HepG2 (cell line): ENCODE data around the gene HSPA14. TPM values are rescaled to one million over a fixed set of nuclear protein-coding genes. Genes with fewer than 3 reads are reported as not detected.

Experiments used
- ATAC-seq: fragments of 200-7000 bp; cut with Tn5 transposase; 3 replicates; pipeline ENCODE4 v1.9.1; 2020; ENCODE audit warnings: mild to moderate bottlenecking, moderate library complexity
- BruUV-seq: library from RNA; stranded (reverse); fragments of 400-500 nt; replicated peaks from 2 replicates; lab custom pipeline; 2021; lab: Mats Ljungman, UMichigan
- CTCF ChIA-PET: fragments of 300-600 bp; formaldehyde crosslinking; extraction: SDS; loops from one replicate; lab custom pipeline; 2021; ENCODE audit warnings: low total read pairs, inconsistent platforms, low intra/inter-chr PET ratio; lab: Yijun Ruan, JAX
- POLR2A ChIA-PET: fragments of 350-600 bp; sonication (Branson Sonifier 250); formaldehyde crosslinking; loops from one replicate; lab custom pipeline; 2020; ENCODE audit warnings: antibody characterized with exemption, inconsistent platforms; lab: Yijun Ruan, JAX
- DNase-seq: peaks from one replicate; pipeline ENCODE4 v3.0.0-alpha.2; 2015; ENCODE audit warnings: low spot score
- FAIRE-seq: peaks from 3 replicates; lab custom pipeline; 2011; peaks lifted over from hg19 to GRCh38; lab: Jason Lieb, UNC
- H2AFZ ChIP-seq: one replicate; pipeline ENCODE4 v1.6.1; 2011; ENCODE audit warnings: low read length, inconsistent platforms
- H3K27ac ChIP-seq: fragments of 300-600 bp; 3 replicates; pipeline ENCODE4 v1.8.0; 2011; ENCODE audit warnings: mixed run types, mild to moderate bottlenecking, mixed read lengths, low read length, inconsistent platforms; ENCODE audit not compliant: insufficient read depth; ENCODE audit errors: extremely low read length
- H3K27me3 ChIP-seq, 2 experiments: fragments of 200-600 bp in 1 of 2; 2 replicates in 1 of 2; 3 replicates in 1 of 2; pipeline versions ENCODE4 v1.6.0 to v1.8.0; 2011; ENCODE audit warnings: low read length in 2 of 2, mild to moderate bottlenecking in 2 of 2, moderate library complexity in 2 of 2, inconsistent platforms in 1 of 2; ENCODE audit not compliant: insufficient read depth in 2 of 2, control insufficient read depth in 1 of 2
- H3K36me3 ChIP-seq, 2 experiments: fragments of 200-600 bp in 1 of 2; replicated peaks in 1 of 2; 2 replicates in 1 of 2; 3 replicates in 1 of 2; pipeline versions ENCODE4 v1.5.1 to v1.8.0; 2011; ENCODE audit warnings: low read length in 2 of 2, inconsistent platforms in 1 of 2; ENCODE audit not compliant: insufficient read depth in 2 of 2, control insufficient read depth in 1 of 2
- H3K4me1 ChIP-seq: 2 replicates; pipeline ENCODE4 v1.5.1; 2012; ENCODE audit warnings: low read length, inconsistent platforms; ENCODE audit not compliant: insufficient read depth
- H3K4me2 ChIP-seq: 2 replicates; pipeline ENCODE4 v1.6.0; 2011; ENCODE audit warnings: low read depth, low read length, inconsistent platforms
- H3K4me3 ChIP-seq, 3 experiments: fragments of 200-600 bp in 1 of 3; sonication (generic), shearing (Covaris generic) in 1 of 3; replicated peaks in 1 of 3; 2 replicates each; pipeline ENCODE4 v1.5.1; 2011 to 2016; ENCODE audit warnings: low read length in 3 of 3, inconsistent platforms in 2 of 3, low read depth in 2 of 3, mild to moderate bottlenecking in 2 of 3, control low read depth in 1 of 3, mixed read lengths in 1 of 3; ENCODE audit not compliant: insufficient read depth in 1 of 3
- H3K79me2 ChIP-seq: one replicate; pipeline ENCODE4 v1.6.1; 2011; ENCODE audit warnings: low read length, inconsistent platforms; ENCODE audit not compliant: insufficient read depth
- H3K9ac ChIP-seq: 2 replicates; pipeline ENCODE4 v1.6.0; 2011; ENCODE audit warnings: mild to moderate bottlenecking, low read depth, low read length, inconsistent platforms; ENCODE audit not compliant: insufficient read depth
- H3K9me3 ChIP-seq: 2 replicates; pipeline ENCODE4 v1.5.1; 2012; ENCODE audit warnings: mild to moderate bottlenecking, low read length
- H4K20me1 ChIP-seq: 2 replicates; pipeline ENCODE4 v1.6.0; 2011; ENCODE audit warnings: inconsistent platforms, mild to moderate bottlenecking, low read length, moderate library complexity; ENCODE audit not compliant: insufficient read depth
- ATF7 ChIP-seq, 2 experiments: fragments of 450-650 bp in 1 of 2; sonication (generic) in 1 of 2; formaldehyde crosslinking in 1 of 2; IDR thresholded peaks; 2 replicates each; pipeline versions ENCODE4 v1.4.0 to v1.6.1; 2016 to 2020; ENCODE audit warnings: antibody characterized with exemption in 1 of 2, mild to moderate bottlenecking in 1 of 2, missing genetic modification reagents in 1 of 2
- ATM ChIP-seq: fragments of 450-650 bp; IDR thresholded peaks from 2 replicates; pipeline ENCODE4 v1.7.1; 2017; ENCODE audit warnings: mild to moderate bottlenecking, borderline replicate concordance
- CAMTA2 ChIP-seq: sonication (generic); formaldehyde crosslinking; IDR thresholded peaks from 2 replicates; pipeline ENCODE4 v1.4.0; 2020; ENCODE audit warnings: mild to moderate bottlenecking, missing genetic modification reagents, borderline replicate concordance
- GABPA ChIP-seq, 2 experiments: IDR thresholded peaks; 2 replicates each; pipeline ENCODE4 v1.6.1; 2011 to 2016; ENCODE audit warnings: low read depth in 2 of 2, low read length in 1 of 2, missing biosample characterization in 1 of 2, missing genetic modification characterization in 1 of 2
- KLF6 ChIP-seq: IDR thresholded peaks from 2 replicates; pipeline ENCODE4 v1.8.0; 2016; ENCODE audit warnings: missing biosample characterization, missing genetic modification reagents
- KLF9 ChIP-seq: IDR thresholded peaks from 2 replicates; pipeline ENCODE4 v1.6.1; 2016; ENCODE audit warnings: low read depth
- MLLT10 ChIP-seq: sonication (generic); formaldehyde crosslinking; IDR thresholded peaks from 2 replicates; pipeline ENCODE4 v1.4.0; 2020; ENCODE audit warnings: missing genetic modification reagents
- STAT5B ChIP-seq: sonication (generic); formaldehyde crosslinking; IDR thresholded peaks from 2 replicates; pipeline ENCODE4 v1.4.0; 2020; ENCODE audit warnings: missing genetic modification reagents
- TCF12 ChIP-seq, 2 experiments: fragments of 450-650 bp in 1 of 2; sonication (generic) in 1 of 2; formaldehyde crosslinking in 1 of 2; IDR thresholded peaks; 2 replicates each; pipeline versions ENCODE4 v1.6.1 to v1.8.0; 2017 to 2022; ENCODE audit warnings: antibody characterized with exemption in 1 of 2, mild to moderate bottlenecking in 1 of 2, missing genetic modification reagents in 1 of 2, moderate library complexity in 1 of 2
- ZNF414 ChIP-seq: sonication (generic); formaldehyde crosslinking; IDR thresholded peaks from 2 replicates; pipeline ENCODE4 v1.5.0; 2020; ENCODE audit warnings: missing genetic modification reagents
- ZNF883 ChIP-seq: sonication (generic); formaldehyde crosslinking; IDR thresholded peaks from 2 replicates; pipeline ENCODE4 v1.5.1; 2020; ENCODE audit warnings: mild to moderate bottlenecking, missing genetic modification reagents; ENCODE audit errors: not compliant biosample characterization
- WGBS: methylation state at CpG from one replicate; pipeline ENCODE4 v1.1.6; 2017; ENCODE audit warnings: low lambda C conversion rate; 5-methylcytosine and 5-hydroxymethylcytosine counted together
- in situ Hi-C: cut with HindIII; loops from 2 replicates; pipeline ENCODE4 v1.10.0; 2017; ENCODE audit warnings: low pct_unique_long_range_greater_than_20kb; ENCODE audit not compliant: extremely low pct_ligation_motif_present
- intact Hi-C: fragments of 100-400 bp; cut with micrococcal nuclease; formaldehyde crosslinking; loops from one replicate; pipeline ENCODE4 v1.10.0; 2022; ENCODE audit not compliant: unreplicated experiment
- polyA plus RNA-seq, 8 experiments: library from polyadenylated mRNA; depleted of rRNA in 3 of 8; stranded (reverse) in 7 of 8; unstranded in 1 of 8; fragments of >200 nt; fragmentation: Illumina TruSeq in 4 of 8; extraction: Trizol in 4 of 8; gene quantifications; 2 replicates each; pipeline versions ENCODE4 v1.2.1 to v1.2.3, GENCODE V29; 2011 to 2016; ENCODE audit warnings: low read depth in 4 of 8, missing spikeins in 1 of 8, mixed read lengths in 1 of 8; ENCODE audit not compliant: insufficient read depth in 1 of 8
- total RNA-seq, 5 experiments: library from RNA; depleted of rRNA; stranded (reverse); fragments of >200 nt; fragmentation: Illumina TruSeq; extraction: Trizol; gene quantifications; 2 replicates each; pipeline ENCODE4 v1.2.3, GENCODE V29; 2016; ENCODE audit warnings: low read depth in 1 of 5
- TF ChIP-seq, protein P1 (sequence below): IDR thresholded peaks from 2 replicates; pipeline ENCODE4 v1.6.1; 2016; ENCODE audit warnings: mild to moderate bottlenecking, missing biosample characterization, missing genetic modification reagents
- TF ChIP-seq, protein P2 (sequence below): sonication (generic); formaldehyde crosslinking; IDR thresholded peaks from 2 replicates; pipeline ENCODE4 v1.4.0; 2020; ENCODE audit warnings: missing genetic modification reagents, borderline replicate concordance

The HSPA14 gene
- total and polyA plus RNA-seq, 2 of the 13 experiments (the other 11 are each of a cell fraction or from before 2014, with no cell fraction given) = 10.7 to 29.8 TPM

GRCh38 chr10:14878266-14879123, 40.4 kb downstream of the HSPA14 start, which contains the start of gene SUV39H2 (continued):
- TF ChIP-seq TCF12 (IDR thresholded peaks at IDR 0.05) = no peak
- TF ChIP-seq TCF12 (CRISPR knock-in tag; IDR thresholded peaks at IDR 0.05) = peak; percentile 60
- TF ChIP-seq ATM = no peak
- peak; percentile 66; the same call in 1 of the 2 replicates for TF ChIP-seq CAMTA2

DNA sequence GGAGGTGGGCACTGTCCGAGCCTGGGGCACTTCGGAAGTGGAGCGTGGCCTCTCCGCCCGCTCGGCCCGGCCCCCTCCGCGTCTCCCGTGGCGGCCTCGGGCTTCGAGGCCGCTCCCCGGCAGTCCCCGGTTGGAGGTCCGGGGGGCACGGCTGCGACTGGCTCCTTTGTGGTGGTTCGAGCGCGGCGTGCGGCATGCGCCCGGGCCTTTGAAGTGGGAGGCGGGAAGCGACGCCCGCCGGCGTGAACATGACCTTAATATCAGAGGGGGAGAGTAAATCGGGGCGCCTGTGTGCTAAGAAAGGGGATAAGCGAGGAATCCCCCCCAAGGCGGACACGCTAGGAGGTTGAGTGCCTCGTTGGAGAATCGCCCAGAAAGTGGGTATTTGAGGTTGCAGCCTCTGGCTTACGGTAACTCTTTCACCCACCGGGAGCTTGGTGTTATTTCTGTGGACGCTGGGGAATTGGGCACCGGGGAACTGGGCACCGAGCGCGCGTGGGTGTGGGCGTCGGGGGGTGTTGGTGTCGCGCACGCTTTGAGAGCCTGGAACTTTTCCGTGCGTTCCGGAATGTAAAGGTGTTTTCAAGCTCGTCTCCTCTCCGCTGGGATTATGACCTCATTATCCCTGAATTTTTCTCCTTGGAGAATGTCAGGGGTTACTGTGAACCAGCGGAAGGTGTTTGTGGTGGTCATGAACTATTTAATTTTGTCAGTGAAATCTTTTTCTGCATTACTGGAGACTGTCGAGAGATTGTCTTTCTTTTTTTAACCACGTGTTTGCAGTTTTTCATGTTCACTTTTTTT, 41.2 kb downstream of the HSPA14 start:
- Histone ChIP-seq H3K36me3 (peaks cover 0 to 7% of the 10 kb centered on the region in 2 experiments; a peak in 1 of 5 replicates), H3K4me2 (peak overlapping the region; percentile 77), H3K4me1 (peaks cover 38% of the 10 kb centered on the region), H3K9ac (peak overlapping the region; percentile 88), H3K9me3 (no peaks in the 10 kb centered on the region), H4K20me1 (no peaks in the 10 kb centered on the region), H3K27ac (peak overlapping the region; percentile 65), H3K4me3 (peak overlapping the region; percentile 76 to 98 (median 91)), H3K79me2 (peaks cover 65% of the 10 kb centered on the region), H2AFZ (no peak overlapping the region), H3K27me3 (no peaks in the 10 kb centered on the region; a peak in 1 of 5 replicates)
- ATAC-seq (peak; percentile 2; the same call in 2 of the 3 replicates), FAIRE-seq (no peak), DNase-seq (peak; percentile 9)
- ChIA-PET POLR2A (interaction anchor here (0.6 to 3.0 kb wide), 9 partner anchors 11 to 330 kb away, joined by 3 to 54 read pairs (median 4); partner anchors contain the start of genes CDNF, DCLRE1C, HSPA14 and MEIG1), CTCF (no interaction called here)
- in situ Hi-C loops (no loop called here), intact Hi-C loops (loop anchor here (2.0 to 10.0 kb wide), 2 partner anchors 25 to 75 kb away; partner anchors contain the start of genes DCLRE1C and MEIG1)
- TSS peak; percentile 62 for BruUV-seq
- whole genome bisulfite sequencing = 2% methylated on average over 24 of the region's 60 CpGs
- TF ChIP-seq KLF6 (CRISPR knock-in tag) (0 out of 2 replicates have a peak, but pooled peaks have one; percentile 4), GABPA (IDR thresholded peaks at IDR 0.05; ENCODE audit: low read depth, low read length) (no peak), GABPA (CRISPR knock-in tag; IDR thresholded peaks at IDR 0.05; ENCODE audit: low read depth) (no peak), ATF7 (IDR thresholded peaks at IDR 0.05) (peak; percentile 42; the same call in 1 of the 2 replicates), ATF7 (CRISPR knock-in tag; IDR thresholded peaks at IDR 0.05) (no peak), KLF9 (CRISPR knock-in tag) (no peak), STAT5B (CRISPR knock-in tag) (no peak), ZNF414 (CRISPR knock-in tag) (no peak), MLLT10 (no peak), ZNF883 (CRISPR knock-in tag) (no peak)
- TF ChIP-seq, protein P1, sequence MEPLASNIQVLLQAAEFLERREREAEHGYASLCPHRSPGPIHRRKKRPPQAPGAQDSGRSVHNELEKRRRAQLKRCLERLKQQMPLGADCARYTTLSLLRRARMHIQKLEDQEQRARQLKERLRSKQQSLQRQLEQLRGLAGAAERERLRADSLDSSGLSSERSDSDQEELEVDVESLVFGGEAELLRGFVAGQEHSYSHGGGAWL (CRISPR knock-in tag) = no peak
- TF ChIP-seq, protein P2, sequence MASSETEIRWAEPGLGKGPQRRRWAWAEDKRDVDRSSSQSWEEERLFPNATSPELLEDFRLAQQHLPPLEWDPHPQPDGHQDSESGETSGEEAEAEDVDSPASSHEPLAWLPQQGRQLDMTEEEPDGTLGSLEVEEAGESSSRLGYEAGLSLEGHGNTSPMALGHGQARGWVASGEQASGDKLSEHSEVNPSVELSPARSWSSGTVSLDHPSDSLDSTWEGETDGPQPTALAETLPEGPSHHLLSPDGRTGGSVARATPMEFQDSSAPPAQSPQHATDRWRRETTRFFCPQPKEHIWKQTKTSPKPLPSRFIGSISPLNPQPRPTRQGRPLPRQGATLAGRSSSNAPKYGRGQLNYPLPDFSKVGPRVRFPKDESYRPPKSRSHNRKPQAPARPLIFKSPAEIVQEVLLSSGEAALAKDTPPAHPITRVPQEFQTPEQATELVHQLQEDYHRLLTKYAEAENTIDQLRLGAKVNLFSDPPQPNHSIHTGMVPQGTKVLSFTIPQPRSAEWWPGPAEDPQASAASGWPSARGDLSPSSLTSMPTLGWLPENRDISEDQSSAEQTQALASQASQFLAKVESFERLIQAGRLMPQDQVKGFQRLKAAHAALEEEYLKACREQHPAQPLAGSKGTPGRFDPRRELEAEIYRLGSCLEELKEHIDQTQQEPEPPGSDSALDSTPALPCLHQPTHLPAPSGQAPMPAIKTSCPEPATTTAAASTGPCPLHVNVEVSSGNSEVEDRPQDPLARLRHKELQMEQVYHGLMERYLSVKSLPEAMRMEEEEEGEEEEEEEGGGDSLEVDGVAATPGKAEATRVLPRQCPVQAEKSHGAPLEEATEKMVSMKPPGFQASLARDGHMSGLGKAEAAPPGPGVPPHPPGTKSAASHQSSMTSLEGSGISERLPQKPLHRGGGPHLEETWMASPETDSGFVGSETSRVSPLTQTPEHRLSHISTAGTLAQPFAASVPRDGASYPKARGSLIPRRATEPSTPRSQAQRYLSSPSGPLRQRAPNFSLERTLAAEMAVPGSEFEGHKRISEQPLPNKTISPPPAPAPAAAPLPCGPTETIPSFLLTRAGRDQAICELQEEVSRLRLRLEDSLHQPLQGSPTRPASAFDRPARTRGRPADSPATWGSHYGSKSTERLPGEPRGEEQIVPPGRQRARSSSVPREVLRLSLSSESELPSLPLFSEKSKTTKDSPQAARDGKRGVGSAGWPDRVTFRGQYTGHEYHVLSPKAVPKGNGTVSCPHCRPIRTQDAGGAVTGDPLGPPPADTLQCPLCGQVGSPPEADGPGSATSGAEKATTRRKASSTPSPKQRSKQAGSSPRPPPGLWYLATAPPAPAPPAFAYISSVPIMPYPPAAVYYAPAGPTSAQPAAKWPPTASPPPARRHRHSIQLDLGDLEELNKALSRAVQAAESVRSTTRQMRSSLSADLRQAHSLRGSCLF (CRISPR knock-in tag) = no peak
